ENCODE measurements around the gene IMMP2L. TPM values are rescaled to one million over a fixed set of nuclear protein-coding genes. Genes with fewer than 3 reads are reported as not detected.

The IMMP2L gene
- total and polyA plus RNA-seq, 2 donors (not counting 3 experiments of a cell fraction or from before 2014, with no cell fraction given), result 9.9 to 11.8 TPM

DNA sequence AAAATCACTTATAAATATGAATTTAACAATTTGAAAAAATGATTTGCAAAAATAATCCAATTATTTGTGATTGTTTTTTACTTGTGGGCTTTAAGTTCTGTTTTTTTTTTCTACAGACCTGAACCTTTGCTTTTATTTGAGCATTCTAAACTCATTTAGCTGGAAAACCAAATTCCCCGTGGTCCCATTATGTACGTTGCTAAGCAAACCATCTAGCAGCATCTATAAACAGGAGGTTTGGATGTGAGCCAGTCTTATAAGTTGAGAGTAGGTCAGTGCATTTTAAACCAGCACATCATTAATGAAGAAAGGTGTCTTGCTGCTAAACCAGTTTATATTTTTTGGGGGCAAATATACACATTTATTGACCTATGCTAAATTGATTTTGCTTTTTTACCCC lies 394.1 kb downstream of the IMMP2L start:
- Histone ChIP-seq H3K9ac (replicated peaks; ENCODE audit: extremely low read depth, insufficient read depth, low read length) (no peak overlapping the region), H2AFZ (ENCODE audit: low read depth, low read length) (no peak overlapping the region), H3K27ac (ENCODE audit: insufficient read depth, low read depth, low read length) (no peak overlapping the region), H4K20me1 (replicated peaks; ENCODE audit: control insufficient read depth, extremely low read depth, insufficient read depth, low read length) (no peaks in the 10 kb centered on the region), H3K4me3 (replicated peaks in 1 of 3; ENCODE audit: insufficient read depth in 1 of 3, low read depth in 1 of 3, low read length in 3 of 3) (no peak overlapping the region), H3K4me2 (ENCODE audit: insufficient read depth, low read length) (no peak overlapping the region), H3K36me3 (ENCODE audit: control insufficient read depth in 2 of 2, extremely low read depth in 1 of 2, insufficient read depth in 2 of 2, low read length in 2 of 2) (no peaks in the 10 kb centered on the region), H3K9me1 (replicated peaks; ENCODE audit: control insufficient read depth, extremely low read depth, insufficient read depth, low read length) (no peaks in the 10 kb centered on the region), H3K4me1 (ENCODE audit: control insufficient read depth, extremely low read depth, insufficient read depth, low read length) (no peaks in the 10 kb centered on the region), H3K9me3 (replicated peaks; ENCODE audit: control insufficient read depth, insufficient read depth, low read length) (no peaks in the 10 kb centered on the region), H3K27me3 (ENCODE audit: control insufficient read depth in 2 of 2, insufficient read depth in 2 of 2, low read length in 2 of 2) (no peaks in the 10 kb centered on the region), H3K79me2 (ENCODE audit: control insufficient read depth, insufficient read depth, low read length) (no peaks in the 10 kb centered on the region)
- FAIRE-seq (no peak), DNase-seq (ENCODE audit: low read depth, low spot score) (no peak)
- intact Hi-C loops (cut with micrococcal nuclease), result no loop called here
- dilution Hi-C loops (cut with MboI; ENCODE audit: extremely low pct_ligation_motif_present, low sequenced_read_pairs), result no loop called here
- ChIA-PET POLR2A (no interaction called here), CTCF (interaction anchor here (1.4 kb wide), 1 partner anchor 30 kb away, joined by 3 read pairs; no protein-coding TSS in a partner anchor)
- no TSS peak for BruUV-seq (replicated peaks)
- TF ChIP-seq JUN (IDR thresholded peaks at IDR 0.05; ENCODE audit: borderline replicate concordance, insufficient read depth, insufficient read length, low read depth), result no peak
- TF ChIP-seq EZH2 (IDR thresholded peaks at IDR 0.05; ENCODE audit: borderline replicate concordance, low read depth, low read length, severe bottlenecking), result no peak
- TF ChIP-seq MAX (IDR thresholded peaks at IDR 0.05; ENCODE audit: insufficient read depth, insufficient read length), result no peak
- TF ChIP-seq POLR2AphosphoS5 (IDR thresholded peaks at IDR 0.05; ENCODE audit: insufficient read depth, low read depth, low read length), result no peak
- no peak for TF ChIP-seq POLR2A (IDR thresholded peaks at IDR 0.05; ENCODE audit: low read depth, low read length)
- TF ChIP-seq CTCF (IDR thresholded peaks at IDR 0.05; ENCODE audit: extremely low read depth in 1 of 2, insufficient read depth in 1 of 2, low read depth in 1 of 2, low read length in 2 of 2), result no peak
- no peak for TF ChIP-seq GATA2 (IDR thresholded peaks at IDR 0.05; ENCODE audit: insufficient read depth, insufficient read length, low read depth, low read length)
- TF ChIP-seq MYC (IDR thresholded peaks at IDR 0.05; ENCODE audit: low read depth, low read length), result no peak
- TF ChIP-seq FOS (IDR thresholded peaks at IDR 0.05; ENCODE audit: borderline replicate concordance, insufficient read depth, low read length), result no peak
